Subcutaneous abdominal adipose tissue (tissue), 5 donors: ENCODE results near the gene COL16A1.

Source experiments
- H3K27ac ChIP-seq: one replicate; pipeline ENCODE4 v1.7.0; 2013; ENCODE audit warnings: low read depth, mild to moderate bottlenecking, inconsistent platforms, low read length, moderate library complexity
- H3K27me3 ChIP-seq, 5 donors: one replicate each; pipeline ENCODE4 v1.7.0; 2013; ENCODE audit warnings: low read length in 5 of 5, inconsistent platforms in 1 of 5; ENCODE audit not compliant: control insufficient read depth in 5 of 5, insufficient read depth in 4 of 5
- H3K36me3 ChIP-seq, 5 donors: one replicate each; pipeline ENCODE4 v1.7.0; 2013; ENCODE audit warnings: low read length in 5 of 5; ENCODE audit not compliant: control insufficient read depth in 5 of 5, insufficient read depth in 5 of 5
- H3K4me1 ChIP-seq, 5 donors: one replicate each; pipeline ENCODE4 v1.7.0; 2013; ENCODE audit warnings: low read length in 5 of 5, mild to moderate bottlenecking in 3 of 5, moderate library complexity in 1 of 5; ENCODE audit not compliant: control insufficient read depth in 5 of 5, insufficient read depth in 5 of 5
- H3K4me3 ChIP-seq, 5 donors: one replicate each; pipeline ENCODE4 v1.7.0; 2013; ENCODE audit warnings: low read length in 5 of 5, low read depth in 1 of 5
- H3K9ac ChIP-seq, 5 donors: one replicate each; pipeline ENCODE4 v1.7.0; 2013; ENCODE audit warnings: low read length in 5 of 5, mild to moderate bottlenecking in 4 of 5, moderate library complexity in 3 of 5
- H3K9me3 ChIP-seq, 5 donors: one replicate each; pipeline ENCODE4 v1.7.0; 2013; ENCODE audit warnings: low read length in 5 of 5; ENCODE audit not compliant: control insufficient read depth in 5 of 5
- donor health status: healthy.
- donor health status: healthy.
- donor health status: healthy.
- donor health status: healthy.
- donor health status: healthy.

Gene COL16A1

DNA sequence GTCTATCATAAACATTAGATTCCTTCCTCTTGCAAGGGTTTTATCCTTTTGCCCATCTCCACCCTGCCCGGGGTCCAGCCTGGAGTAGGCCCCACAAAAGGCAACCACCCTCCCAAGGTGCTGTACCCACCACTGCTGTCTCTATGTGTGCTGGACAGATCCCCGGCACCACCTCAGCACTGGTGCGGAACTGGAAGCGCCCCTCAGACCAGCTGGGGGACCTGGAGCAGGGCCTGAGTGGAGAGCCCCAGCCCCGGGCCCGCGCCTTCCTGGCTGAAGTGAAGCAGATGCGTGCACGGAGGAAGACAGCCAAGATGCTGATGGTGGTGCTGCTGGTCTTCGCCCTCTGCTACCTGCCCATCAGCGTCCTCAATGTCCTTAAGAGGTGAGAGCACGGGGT lies 80.5 kb downstream of the COL16A1 start:
- H3K4me3 ChIP-seq: no peak overlapping the region
- H3K4me1 ChIP-seq: peaks cover 3 to 27% (median 21%) of the 10 kb centered on the region in 5 donors
- no peaks in the 10 kb centered on the region for H3K9me3 ChIP-seq
- H3K27me3 ChIP-seq: peaks cover 0 to 9% (median 0%) of the 10 kb centered on the region in 5 donors
- no peak overlapping the region for H3K9ac ChIP-seq
- no peak overlapping the region for H3K27ac ChIP-seq
- H3K36me3 ChIP-seq: peaks cover 0 to 20% (median 6%) of the 10 kb centered on the region in 5 donors

GRCh38 chr1:31621847-31622730 lies 81.7 kb downstream of the COL16A1 start:
- Histone ChIP-seq H3K9ac (no peak overlapping the region), H3K36me3 (peaks cover 0 to 9% (median 0%) of the 10 kb centered on the region in 5 donors), H3K27ac (no peak overlapping the region), H3K4me1 (peaks cover 0 to 20% (median 14%) of the 10 kb centered on the region in 5 donors), H3K4me3 (no peak overlapping the region), H3K9me3 (no peaks in the 10 kb centered on the region), H3K27me3 (peaks cover 1 to 14% (median 5%) of the 10 kb centered on the region in 5 donors)

DNA sequence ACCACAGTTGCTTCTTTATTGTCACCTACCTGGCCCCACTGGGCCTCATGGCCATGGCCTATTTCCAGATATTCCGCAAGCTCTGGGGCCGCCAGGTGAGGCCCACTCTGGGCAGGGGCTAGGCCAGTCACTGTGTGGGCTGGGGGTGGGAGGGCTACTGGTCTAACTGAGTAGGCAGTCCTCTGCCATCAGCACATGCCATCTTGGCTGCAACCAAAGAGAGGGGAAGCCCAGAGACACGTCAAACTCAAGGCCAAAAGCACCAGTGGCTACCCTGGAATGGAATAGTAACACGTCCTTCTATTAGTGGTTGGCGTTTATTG lies 82.4 kb downstream of the COL16A1 start:
- peaks cover 0 to 18% (median 8%) of the 10 kb centered on the region in 5 donors for H3K4me1 ChIP-seq
- H3K27ac ChIP-seq: no peak overlapping the region
- no peak overlapping the region for H3K9ac ChIP-seq
- H3K4me3 ChIP-seq: no peak overlapping the region
- H3K27me3 ChIP-seq: peaks cover 3 to 20% (median 10%) of the 10 kb centered on the region in 5 donors
- H3K9me3 ChIP-seq: no peaks in the 10 kb centered on the region
- peaks cover 0 to 4% (median 0%) of the 10 kb centered on the region in 5 donors for H3K36me3 ChIP-seq

DNA sequence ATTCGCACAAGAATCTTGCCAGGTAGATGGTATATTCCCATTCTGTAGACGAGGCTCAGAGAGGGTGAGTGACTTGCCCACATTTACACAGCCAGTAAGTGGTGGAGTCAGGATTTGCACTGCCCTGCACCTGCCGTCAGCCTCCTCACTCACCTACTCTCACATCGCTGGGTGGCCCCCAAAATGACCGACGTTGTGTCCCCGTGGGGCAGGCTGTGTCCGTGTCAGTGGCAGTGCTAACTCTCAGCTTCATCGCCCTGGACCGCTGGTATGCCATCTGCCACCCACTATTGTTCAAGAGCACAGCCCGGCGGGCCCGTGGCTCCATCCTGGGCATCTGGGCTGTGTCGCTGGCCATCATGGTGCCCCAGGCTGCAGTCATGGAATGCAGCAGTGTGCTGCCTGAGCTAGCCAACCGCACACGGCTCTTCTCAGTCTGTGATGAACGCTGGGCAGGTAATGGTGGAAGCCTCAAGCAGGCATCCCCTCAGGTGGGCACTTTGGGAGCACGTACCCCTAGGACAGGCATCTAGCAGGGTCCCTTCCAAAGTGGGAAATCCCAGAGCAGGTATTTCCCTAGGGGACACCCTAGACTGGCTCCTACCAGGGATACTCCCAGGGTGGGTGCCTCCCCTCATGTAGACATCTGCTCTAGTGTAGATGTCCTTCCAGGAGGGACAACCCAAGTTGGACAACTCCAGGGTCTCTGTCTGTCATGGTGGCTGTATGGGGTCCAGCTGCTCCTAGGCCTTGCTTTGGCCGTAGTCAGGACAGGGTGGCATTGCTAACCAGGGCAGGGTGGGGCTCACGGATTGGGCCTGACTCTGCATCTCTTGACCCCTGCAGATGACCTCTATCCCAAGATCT lies 83.0 kb downstream of the COL16A1 start:
- H3K27ac ChIP-seq: no peak overlapping the region
- H3K27me3 ChIP-seq: peaks cover 5 to 25% (median 14%) of the 10 kb centered on the region in 5 donors
- peaks cover 0 to 18% (median 5%) of the 10 kb centered on the region in 5 donors for H3K4me1 ChIP-seq
- H3K4me3 ChIP-seq: no peak overlapping the region
- H3K36me3 ChIP-seq: no peaks in the 10 kb centered on the region
- H3K9me3 ChIP-seq: no peaks in the 10 kb centered on the region
- no peak overlapping the region for H3K9ac ChIP-seq

- Histone ChIP-seq H3K9ac (no peak overlapping the region), H3K36me3 (no peaks in the 10 kb centered on the region), H3K9me3 (no peaks in the 10 kb centered on the region), H3K4me1 (peaks cover 1 to 28% (median 11%) of the 10 kb centered on the region in 5 donors), H3K27ac (no peak overlapping the region), H3K27me3 (peaks cover 5 to 25% (median 14%) of the 10 kb centered on the region in 5 donors), H3K4me3 (no peak overlapping the region)
Observed at GRCh38 chr1:31618916-31619846, 84.6 kb downstream of the COL16A1 start.

DNA sequence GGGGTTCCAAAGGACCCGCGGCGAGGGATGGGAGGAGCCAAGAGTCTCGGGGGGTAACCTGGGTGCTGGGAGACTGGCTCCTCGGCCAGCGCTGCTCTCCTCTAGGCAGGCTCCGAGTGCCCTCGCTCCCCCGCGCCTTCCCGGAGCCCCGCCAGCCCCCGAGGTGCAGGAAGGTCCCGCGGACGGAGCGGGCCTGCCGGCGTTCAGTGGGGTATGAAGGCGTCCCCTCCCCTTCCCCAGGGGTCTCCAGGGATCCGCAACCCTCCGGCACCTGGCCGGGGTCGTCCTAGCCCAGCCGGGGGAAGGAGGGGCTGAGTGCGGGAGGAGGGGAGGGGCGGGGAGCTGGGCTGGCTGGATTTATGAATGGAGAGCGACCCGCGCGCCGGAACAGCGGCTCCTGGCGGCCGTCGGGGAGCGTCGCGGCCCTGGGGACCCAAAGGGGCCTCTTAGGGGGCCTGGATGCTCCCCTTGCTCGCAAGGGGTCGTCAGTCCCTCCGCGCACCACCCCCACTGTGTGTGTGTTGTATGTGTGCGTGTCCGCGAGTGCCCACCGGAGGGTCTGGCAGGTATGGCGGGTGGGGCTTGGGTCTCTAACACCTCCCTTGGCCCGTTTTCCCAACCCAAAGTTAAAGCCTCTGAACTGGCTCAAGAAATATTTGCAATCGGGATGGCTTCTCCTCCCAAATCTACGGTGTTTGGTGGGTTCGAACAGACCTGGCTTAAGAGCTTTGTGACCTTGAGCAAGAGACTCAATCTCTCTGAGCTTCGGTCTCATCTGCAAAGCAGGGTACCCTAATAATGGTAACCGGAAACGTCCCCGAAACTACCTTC lies 85.7 kb downstream of the COL16A1 start:
- Histone ChIP-seq H3K4me1 (peaks cover 1 to 37% (median 14%) of the 10 kb centered on the region in 5 donors), H3K27me3 (peaks cover 5 to 25% (median 14%) of the 10 kb centered on the region in 5 donors), H3K4me3 (peak overlapping the region in 4 of 5 donors; percentile 30 to 60 (median 56)), H3K9ac (peak overlapping the region in 2 of 5 donors; percentile 34 to 44), H3K36me3 (no peaks in the 10 kb centered on the region), H3K27ac (no peak overlapping the region), H3K9me3 (no peaks in the 10 kb centered on the region)

DNA sequence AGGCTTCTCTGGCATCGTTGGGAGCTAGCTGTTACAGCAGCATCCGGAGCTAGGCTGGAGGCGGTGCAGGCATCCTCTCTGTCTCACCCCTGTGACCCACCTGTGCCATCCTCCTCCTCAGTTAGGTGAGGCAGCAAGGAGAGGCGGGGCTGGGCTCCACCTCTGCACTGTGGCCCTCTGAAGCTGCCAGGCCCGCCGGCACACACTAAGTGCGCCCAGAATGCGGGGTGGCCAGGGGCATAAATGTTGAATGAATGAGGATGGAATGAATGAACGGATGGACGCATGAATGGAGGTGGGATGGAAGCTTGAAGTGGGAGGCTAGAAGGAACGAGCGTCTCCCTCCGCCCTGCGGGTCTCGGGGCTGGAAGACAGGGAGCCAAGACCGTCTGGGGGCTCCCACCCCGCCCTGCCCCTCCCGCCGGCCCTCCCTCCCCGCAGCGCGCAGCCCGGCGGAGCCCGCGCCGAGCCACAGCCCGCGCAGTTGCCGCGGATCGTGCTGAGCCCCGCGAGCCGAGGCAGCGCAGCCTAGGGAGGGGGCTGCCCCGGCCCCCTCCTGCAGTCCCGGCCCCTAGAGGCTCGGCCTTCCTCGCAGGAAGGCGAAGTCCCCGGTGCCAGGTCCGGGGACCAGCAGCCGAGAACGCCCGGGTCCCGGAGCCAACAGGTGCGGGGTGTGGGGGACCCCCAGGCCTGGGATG lies 86.5 kb downstream of the COL16A1 start, which contains the start of gene HCRTR1:
HCRTR1 (plus strand) TSS at position 472 of the 698 bp plus-strand sequence. CDS start 1,504 bp downstream, outside the sequence.
- no peaks in the 10 kb centered on the region for H3K9me3 ChIP-seq
- H3K36me3 ChIP-seq: no peaks in the 10 kb centered on the region
- no peak within 1 kb of the TSS for H3K27ac ChIP-seq
- peak within 1 kb of the TSS in 4 of 5 donors; percentile 30 to 60 (median 56) for H3K4me3 ChIP-seq
- H3K27me3 ChIP-seq: peaks cover 5 to 25% (median 14%) of the 10 kb centered on the region in 5 donors
- peaks cover 1 to 43% (median 14%) of the 10 kb centered on the region in 5 donors for H3K4me1 ChIP-seq
- peak within 1 kb of the TSS in 2 of 5 donors; percentile 34 to 44 for H3K9ac ChIP-seq

- Histone ChIP-seq H3K27me3 (peaks cover 5 to 25% (median 14%) of the 10 kb centered on the region in 5 donors), H3K9me3 (no peaks in the 10 kb centered on the region), H3K4me3 (no peak overlapping the region), H3K27ac (no peak overlapping the region), H3K4me1 (peaks cover 1 to 38% (median 14%) of the 10 kb centered on the region in 5 donors), H3K36me3 (no peaks in the 10 kb centered on the region), H3K9ac (no peak overlapping the region)
Observed at GRCh38 chr1:31615939-31616338, 87.9 kb downstream of the COL16A1 start.
